Umbilical cord (tissue), 2 donors: ENCODE data around the gene CA10. TPM values are rescaled to one million over a fixed set of nuclear protein-coding genes. Genes with fewer than 3 reads are reported as not detected.

Experiments
- DNase-seq: peaks from one replicate; pipeline ENCODE4 v3.0.0-alpha.2; 2015; ENCODE audit warnings: low spot score
- total RNA-seq: library from RNA; depleted of rRNA; stranded (reverse); fragments of >200 nt; gene quantifications from one replicate; pipeline ENCODE4 v1.2.3, GENCODE V29; 2014; ENCODE audit warnings: low replicate concordance; ENCODE audit not compliant: insufficient read depth

CA10 gene
- total RNA-seq, 1 donor from 2014 or later, result 0.24 TPM

DNA sequence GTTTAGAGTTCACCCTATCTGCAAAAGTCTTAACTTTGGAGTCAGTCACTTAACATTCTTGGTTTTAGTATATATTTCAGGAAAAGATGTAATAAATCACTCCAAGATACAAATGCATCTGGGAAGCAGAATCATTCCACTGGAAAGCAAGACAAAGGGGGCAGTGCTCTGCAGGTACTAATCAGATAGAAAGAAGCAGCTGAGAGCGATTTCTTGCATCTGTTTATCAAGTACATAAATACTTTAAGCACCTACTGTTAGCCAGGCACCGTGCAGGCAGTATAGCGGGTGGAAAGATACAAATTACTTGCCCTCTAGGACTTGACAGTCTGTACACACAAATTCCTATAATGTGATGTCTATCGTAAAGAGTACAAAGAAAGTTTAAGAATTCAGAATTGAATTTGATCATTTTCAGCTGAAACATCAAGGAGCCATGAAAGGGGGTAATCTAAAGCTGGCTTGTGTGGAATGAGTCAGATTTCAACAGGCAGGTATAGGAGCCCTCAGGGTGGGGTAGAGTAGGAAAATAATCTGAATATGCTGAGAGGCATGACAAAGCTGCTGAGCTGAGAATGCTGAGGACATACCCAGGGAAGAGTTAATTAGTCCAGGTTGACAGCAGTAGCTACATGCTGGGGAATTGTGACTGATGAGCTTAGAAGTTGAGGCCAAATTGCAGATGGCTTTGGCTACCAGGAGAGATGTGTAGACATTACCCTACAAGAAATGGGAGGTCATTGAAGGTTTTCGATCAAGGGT, 110.2 kb downstream of the CA10 start:
- no peak for DNase-seq

- no peak for DNase-seq
These were observed 111.4 kb downstream of the CA10 start for GRCh38 chr17:52047086-52047485.

GRCh38 chr17:52041123-52041617, 117.3 kb downstream of the CA10 start:
- no peak for DNase-seq

- no peak for DNase-seq
These were observed 122.1 kb downstream of the CA10 start for GRCh38 chr17:52036416-52036815.

- no peak for DNase-seq
These were observed 123.1 kb downstream of the CA10 start for GRCh38 chr17:52035336-52035915.

- DNase-seq, result no peak
These were observed 126.1 kb downstream of the CA10 start for GRCh38 chr17:52032454-52032853.

DNA sequence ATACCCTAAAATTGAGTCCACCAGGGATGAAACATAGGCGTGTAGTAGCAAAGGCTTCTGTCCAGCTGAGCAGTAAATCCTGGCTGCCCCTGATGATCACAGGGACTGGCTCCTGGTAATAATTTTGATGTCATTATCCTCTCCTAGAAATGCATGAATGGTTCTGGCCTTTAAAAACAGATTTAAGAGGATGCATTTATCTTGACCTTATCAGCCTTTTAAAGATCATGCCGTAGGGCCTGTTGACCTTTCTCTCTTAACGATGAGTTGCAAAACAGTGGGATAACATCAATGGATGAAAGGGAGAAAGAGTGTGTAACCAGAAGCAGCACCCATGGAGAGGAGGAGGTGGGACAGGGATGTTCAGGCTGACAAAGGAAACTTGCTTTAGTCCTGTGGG, 128.5 kb downstream of the CA10 start:
- DNase-seq, result peak; percentile 80

- DNase-seq, result peak; percentile 59
These were observed 130.8 kb downstream of the CA10 start for GRCh38 chr17:52027620-52028295.

- DNase-seq, result no peak
These were observed 131.4 kb downstream of the CA10 start for GRCh38 chr17:52027081-52027480.

GRCh38 chr17:52026075-52026474, 132.4 kb downstream of the CA10 start:
- DNase-seq, result no peak

DNA sequence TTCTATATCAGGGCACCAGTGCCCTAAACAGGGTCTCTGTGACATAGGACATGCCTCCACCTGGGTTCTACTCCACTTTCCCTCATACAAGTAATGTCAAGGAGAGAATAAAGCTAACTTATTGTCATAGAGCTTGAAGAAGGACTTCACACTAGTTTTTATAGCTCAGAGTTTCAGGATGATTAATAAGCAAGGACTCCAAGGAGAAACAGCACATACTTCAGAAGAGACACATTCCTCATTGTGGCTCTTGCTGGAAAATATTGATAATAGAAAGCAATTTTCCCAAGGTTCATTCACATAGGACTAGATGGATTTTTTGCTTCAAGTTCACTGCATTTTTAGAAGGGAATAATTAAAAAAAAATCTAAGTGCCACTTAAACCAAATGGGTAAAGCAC, 133.3 kb downstream of the CA10 start:
- no peak for DNase-seq

DNA sequence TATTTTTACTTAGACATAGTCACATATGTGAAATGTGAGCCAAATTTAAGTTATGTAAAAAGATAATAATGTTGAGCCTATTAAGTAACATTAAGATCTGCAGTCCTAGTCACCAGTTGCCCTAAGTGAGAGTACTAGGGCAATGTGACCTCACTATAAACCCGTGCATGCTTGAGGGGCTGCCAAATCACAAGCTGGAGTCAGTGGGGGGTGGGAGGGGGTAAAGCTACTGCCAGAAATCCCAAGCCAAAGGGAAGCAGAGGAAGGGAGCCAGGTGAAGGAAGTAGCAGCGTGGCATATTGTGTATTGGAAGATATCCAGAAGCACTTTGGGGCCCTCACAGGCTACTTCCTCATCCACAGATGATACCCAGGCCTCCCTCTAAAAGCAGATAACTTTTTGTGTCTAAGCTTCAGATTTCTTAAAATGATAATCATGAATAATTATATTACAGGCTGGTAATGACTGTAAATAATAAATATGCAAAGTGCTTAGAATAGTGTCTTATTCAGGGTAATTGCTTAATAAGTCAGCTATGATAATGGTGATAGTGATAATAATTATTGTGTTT, 134.1 kb downstream of the CA10 start:
- no peak for DNase-seq

- no peak for DNase-seq
These were observed 147.4 kb downstream of the CA10 start for GRCh38 chr17:52011064-52011463.

- DNase-seq, result no peak
These were observed 158.9 kb downstream of the CA10 start for GRCh38 chr17:51999654-52000053.

- no peak for DNase-seq
These were observed 160.8 kb downstream of the CA10 start for GRCh38 chr17:51997723-51998122.

- DNase-seq, result no peak
These were observed 162.6 kb downstream of the CA10 start for GRCh38 chr17:51995797-51996403.

DNA sequence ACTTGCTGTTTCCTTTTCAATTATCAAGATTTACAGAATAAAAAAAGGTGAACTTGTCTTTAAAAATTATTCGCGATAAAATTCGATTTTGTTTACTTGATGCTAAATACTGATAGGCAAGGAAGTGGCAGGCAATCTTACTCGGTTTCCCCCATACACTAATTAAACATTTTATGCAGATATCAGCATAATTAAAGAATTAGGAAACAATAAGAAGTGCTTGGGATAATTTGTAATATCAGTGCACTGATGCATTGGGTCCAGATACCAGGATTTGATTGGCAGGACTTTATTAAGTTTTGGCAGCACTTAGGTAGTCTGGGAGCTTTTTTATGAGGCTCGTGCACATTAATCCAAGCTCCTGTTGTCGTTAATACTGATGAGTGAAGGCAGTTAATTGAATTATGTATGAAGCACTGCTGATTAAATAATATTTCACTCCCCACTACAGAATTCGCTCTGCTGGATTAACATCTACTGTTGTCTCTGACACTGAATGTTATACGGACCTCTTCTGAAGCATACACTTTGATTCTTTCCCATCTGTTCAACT, 165.6 kb downstream of the CA10 start:
- DNase-seq, result no peak

- peak; percentile 92 for DNase-seq
These were observed 187.4 kb downstream of the CA10 start for GRCh38 chr17:51971121-51971520.

DNA sequence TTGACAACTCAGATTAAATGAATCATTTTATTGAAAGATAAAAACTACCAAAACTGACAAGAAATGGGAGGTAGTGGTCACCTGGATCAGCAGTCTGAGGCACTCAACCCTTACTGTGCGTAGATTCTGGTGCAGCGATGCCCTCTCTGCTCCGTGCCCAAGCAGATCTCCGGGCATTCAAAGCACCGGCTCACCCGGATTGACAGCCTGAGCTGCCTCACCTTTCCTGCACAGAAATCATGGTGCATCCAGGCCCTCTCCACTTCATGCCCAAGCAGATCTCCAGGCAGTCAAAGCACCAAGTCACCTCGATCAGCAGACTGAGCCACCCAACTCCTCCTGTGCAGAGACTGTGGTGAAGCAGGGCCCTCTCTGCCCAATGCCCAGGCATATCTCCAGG, 196.8 kb downstream of the CA10 start:
- DNase-seq, result no peak

DNA sequence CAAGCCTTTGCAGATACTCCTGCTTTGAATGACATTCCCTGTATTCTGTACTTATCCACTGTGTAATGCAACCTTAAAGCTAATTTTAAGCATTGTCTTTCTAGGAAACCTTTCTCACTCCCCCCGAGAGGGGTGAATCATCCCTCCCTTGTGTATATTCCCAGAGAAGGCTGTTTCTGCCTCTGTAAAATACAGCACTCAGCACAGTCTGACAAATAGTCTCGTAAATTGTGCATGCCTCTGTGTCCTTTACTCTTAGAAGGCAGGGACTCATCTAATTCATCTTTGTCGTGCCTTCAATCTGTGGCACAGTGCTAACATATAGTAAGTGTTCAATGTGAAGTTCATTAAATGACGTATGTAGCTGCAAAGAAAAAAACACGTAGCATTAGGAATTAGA, 200.7 kb downstream of the CA10 start:
- peak; percentile 36 for DNase-seq

DNA sequence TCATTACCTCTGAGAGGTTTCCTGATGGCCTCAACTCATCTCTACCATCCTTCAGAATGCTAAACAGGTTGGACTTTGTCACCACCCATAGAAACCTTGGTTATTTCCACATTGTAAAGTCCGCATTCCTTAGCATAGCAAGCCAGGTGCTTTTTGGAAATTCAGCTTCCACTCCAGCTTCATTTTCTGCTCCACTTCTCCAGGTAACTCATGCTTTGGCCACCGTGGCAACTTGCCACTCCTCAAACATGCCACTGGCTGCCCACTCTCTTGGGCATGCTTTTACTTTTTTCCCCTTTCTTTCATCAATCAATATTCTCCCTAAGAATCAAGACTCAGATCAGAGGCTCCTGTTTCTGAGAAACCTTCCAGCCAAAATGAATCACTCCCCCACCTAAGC, 203.3 kb downstream of the CA10 start:
- DNase-seq, result no peak
